GM19351 (cell line): ENCODE measurements around the gene ACCS.

Source experiments
- ATAC-seq: cut with Tn5 transposase; IDR thresholded peaks from one replicate; pipeline ENCODE4 v1.9.1; 2021; ENCODE audit warnings: mild to moderate bottlenecking, moderate library complexity; ENCODE audit not compliant: unreplicated experiment

ACCS gene

DNA sequence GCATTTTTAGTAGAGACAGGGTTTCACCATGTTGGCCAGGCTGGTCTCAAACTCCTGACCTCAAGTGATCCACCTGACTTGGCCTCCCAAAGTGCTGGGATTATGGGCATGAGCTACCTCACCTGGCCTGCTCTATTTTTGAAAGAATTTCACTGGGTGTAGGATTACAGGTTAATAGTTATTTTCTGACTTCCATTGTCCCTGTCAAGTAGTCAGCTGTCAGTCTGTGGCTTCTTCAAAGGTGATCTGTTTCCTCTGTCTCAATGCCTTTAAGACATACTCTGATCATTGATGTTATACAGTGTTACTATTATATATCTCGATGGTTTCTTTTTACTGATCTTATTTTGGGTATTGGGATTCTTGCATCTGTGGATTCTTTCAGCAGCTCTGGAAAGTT lies 19.3 kb downstream of the ACCS start:
- no peak for ATAC-seq

DNA sequence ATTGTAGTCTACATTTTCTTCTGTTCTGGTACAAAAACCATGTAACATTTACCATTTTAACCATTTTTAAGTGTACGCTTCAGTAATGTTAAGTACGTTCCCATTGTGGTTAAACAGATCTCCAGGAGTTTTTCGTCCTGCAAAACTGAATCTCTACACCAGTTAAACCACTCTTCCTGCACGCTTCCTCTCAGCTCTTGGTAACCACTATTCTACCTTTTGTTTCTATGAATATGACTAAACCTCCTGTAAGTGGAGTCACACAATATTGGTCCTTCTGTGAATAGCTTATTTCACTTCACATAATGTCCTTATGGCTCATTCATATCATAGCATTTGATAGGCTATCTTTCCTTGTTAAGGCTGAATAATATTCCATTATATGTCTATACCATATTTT lies 22.3 kb downstream of the ACCS start:
- no peak for ATAC-seq

DNA sequence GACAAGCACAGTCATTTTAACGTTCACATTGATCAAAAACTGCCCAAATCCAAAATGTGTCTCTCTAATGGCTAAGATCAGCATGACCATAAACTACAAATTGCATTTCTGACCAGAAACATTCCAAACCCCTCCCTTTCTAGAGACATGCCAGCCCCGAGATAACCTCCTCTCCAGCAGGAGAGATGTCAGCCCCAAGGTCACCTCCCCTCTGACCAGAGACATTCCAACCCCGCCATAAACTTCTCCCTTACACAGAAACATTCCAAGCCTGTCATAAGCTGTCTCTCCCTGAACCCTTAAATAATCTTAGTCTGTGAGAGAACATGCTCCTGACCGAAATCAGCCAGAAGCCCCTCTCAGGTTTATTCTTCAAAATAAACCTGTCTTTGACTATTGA lies 22.8 kb downstream of the ACCS start:
- no peak for ATAC-seq

GRCh38 chr11:44090539-44090938 lies 24.5 kb downstream of the ACCS start:
- ATAC-seq: no peak

DNA sequence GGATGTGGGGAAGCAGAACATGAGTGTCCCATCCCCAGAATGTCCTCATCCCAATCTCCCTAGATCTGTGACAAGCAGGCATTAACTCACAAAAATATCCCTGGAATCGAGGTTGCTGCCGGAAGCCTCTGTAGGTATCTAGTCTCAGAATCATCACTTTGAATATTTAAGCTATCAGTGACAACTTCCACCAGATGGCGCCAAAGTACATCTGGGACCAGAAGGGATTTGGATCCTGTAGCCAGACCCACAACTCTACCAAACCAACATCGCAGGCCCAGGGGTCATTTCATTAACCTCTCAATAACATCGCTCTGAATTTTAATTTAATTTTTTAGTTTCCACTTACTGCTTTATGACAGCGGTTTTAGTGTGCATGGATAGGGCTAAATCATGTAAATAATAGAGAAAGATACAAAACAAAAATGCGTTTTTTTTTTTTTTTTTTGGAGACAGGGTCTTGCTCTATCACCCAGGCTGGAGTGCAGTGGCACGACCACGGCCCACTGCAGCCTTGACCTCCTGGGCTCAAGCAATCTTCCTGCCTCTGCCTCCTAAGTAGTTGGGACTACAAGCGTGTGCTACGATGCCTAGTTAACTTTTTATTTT lies 28.3 kb downstream of the ACCS start:
- ATAC-seq: no peak

DNA sequence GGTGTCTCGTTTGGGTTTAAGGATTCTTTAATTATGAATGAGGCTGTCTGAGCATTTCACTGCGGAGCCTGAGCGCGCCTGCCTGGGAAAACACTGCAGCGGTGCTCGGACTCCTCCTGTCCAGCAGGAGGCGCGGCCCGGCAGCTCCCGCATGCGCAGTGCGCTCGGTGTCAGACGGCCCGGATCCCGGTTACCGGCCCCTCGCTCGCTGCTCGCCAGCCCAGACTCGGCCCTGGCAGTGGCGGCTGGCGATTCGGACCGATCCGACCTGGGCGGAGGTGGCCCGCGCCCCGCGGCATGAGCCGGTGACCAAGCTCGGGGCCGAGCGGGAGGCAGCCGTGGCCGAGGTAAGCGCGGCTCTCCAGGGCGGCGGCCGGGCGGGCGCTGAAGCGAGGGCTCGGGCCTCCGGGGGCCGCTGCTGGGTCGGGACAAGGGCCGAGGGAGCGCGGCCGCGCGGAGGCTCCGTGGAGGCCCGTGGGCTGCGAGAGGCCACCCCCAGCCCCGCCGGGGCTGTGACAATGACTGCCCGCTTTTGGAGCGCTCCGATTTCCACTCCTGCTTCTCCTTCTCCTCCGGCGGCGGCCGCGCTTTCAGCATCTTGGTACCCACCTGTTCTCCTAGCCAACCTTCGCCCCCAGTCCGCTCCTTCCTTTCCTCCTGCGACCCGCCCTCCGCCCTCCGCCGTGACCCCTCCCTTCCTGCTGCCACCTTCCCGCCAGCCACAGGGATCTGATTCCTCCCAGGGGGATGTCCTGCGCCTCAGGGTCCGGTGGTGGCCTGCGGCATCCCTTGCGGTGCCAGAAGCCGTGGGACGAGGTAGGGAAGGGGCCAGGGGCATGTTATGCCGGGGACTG lies 29.7 kb downstream of the ACCS start, which contains the start of gene EXT2:
TSS of gene EXT2 (plus strand) at position 173 of the 854 bp plus-strand sequence. CDS start 12,035 bp downstream, outside the sequence.
- ATAC-seq: peak; percentile 91

DNA sequence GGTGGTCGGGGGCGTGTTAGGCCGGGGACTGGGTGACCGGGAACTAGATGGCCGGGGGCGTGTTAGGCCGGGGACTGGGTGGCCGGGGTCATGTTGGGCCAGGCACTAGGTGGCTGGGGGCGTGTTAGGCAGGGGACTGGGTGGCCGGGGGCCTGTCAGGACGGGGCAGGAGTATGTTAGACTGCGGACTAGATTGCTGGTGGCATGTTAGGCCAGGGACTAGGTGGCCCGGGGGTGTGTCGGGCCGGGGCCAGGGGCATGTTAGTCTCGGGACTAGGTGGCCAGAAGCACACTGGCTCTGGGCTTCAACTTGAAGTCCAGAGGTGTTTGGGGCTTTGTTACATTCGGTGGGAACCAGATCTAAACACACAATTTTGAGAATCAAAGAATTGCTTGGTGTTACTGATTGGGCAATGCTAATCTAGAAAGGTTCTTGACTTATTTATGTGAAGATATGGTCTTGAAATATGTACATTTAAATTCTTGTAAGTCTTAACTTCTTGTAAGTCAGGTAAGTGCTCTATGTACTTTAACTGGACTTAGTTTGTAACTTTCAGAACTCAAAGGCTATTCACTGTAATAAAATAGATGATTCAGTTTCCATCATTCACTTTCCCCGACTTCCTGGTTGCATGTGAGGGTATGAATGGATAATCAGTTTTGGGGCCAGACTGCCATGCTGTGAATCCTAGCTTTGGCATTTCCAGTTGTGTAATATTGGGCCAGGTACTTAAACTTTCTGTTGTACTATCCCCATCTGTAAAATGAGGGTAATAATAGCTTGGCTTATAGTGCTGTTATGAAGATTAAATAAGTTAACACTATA lies 30.5 kb downstream of the ACCS start:
- no peak for ATAC-seq

DNA sequence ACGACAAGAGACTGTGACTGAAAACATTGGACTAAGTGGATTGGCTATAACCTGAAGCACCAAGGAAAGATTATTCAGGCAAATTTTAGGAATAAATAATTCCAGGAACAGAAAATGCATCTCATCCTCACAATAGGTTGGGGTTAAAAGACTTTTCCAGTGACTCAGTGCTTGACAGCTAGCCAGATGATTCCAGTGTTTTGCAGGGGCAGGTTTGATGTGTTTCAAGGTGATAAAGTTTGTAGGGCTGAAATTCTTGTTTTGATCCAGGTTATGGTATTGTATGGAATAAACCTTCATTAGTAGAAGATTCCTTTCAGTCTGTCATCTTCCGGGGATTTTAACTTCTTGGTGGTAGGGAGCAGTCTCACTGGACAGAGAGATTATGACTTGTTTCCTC lies 31.8 kb downstream of the ACCS start:
- ATAC-seq: no peak

- no peak for ATAC-seq
Measured at GRCh38 chr11:44101098-44101497, 35.0 kb downstream of the ACCS start.

DNA sequence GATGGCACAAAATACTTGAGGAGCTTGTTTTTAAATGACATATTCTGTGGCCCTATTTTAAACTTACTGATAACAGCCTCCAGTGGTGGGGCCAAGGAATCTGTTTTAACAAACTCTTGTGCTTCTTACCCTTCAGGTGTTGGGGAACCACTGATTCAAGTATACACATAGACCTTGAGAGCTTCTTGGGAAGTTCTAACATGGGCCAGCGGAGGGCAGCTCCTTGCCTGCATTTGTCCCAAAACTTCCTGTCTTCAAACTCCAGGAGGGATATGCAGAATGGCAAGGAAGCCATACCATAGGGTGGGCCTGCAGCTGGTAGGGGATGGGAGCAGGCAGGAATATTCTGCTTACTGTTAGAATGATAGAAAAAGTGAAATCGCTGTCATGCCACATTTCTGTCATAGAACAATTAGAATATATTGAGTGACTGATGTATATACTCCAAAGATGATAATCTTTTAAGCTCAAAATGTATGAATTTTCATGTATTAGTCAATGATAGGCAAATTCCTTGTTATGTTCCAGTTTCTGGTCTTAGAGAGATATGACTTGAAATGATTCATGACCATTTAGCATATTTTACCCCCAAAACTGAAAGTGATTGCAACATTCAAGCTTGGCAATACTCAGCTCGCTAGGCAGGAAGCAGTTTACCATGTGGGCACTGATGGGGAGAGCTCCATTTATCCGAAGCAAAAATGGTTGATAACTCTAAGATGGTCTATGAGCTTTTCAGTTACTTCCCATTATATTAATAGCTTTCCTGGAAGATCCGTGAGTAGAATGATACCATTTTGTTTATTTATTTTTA lies 38.6 kb downstream of the ACCS start:
- ATAC-seq: no peak

DNA sequence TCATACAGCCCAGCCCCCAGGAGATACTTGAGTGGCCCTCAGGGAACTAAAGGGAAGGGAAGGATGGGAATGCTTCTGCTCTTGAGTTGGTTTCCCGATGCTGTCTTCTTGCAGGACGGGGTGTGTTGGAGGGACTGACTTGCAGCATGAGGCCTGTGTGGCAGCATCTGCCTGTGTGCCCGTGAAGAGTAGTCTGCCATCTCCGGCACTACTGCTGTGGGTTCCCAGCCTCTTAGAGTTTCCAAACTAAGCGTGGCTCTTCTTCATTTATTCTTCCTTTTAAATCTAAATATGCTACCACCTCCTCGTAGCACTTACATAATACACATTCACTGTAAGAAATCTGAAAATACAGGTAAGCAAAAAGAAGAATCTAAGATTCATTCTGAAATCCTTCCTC lies 42.2 kb downstream of the ACCS start:
- ATAC-seq: no peak

DNA sequence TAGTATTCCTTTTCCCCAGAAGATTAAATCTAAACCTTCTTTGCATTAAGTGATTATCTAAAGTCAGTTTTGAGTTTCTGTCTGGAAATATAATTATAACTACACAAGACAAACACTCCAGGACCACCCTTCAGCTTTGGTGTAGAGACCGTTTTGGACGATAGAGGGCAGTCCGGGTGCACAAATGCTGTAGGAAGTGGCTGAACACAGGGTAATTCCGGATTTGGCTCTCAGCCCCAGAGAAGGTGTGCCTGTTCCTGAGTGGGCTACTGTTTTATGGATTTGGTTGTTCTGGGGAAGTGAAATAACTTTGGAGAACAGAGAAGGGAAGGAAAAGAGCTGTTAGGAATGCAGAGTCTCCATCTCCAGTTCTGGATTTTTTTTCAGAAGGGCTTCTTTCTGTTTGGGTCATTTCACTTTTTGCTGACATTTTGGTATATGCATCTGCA lies 44.2 kb downstream of the ACCS start:
- peak; percentile 99 for ATAC-seq

DNA sequence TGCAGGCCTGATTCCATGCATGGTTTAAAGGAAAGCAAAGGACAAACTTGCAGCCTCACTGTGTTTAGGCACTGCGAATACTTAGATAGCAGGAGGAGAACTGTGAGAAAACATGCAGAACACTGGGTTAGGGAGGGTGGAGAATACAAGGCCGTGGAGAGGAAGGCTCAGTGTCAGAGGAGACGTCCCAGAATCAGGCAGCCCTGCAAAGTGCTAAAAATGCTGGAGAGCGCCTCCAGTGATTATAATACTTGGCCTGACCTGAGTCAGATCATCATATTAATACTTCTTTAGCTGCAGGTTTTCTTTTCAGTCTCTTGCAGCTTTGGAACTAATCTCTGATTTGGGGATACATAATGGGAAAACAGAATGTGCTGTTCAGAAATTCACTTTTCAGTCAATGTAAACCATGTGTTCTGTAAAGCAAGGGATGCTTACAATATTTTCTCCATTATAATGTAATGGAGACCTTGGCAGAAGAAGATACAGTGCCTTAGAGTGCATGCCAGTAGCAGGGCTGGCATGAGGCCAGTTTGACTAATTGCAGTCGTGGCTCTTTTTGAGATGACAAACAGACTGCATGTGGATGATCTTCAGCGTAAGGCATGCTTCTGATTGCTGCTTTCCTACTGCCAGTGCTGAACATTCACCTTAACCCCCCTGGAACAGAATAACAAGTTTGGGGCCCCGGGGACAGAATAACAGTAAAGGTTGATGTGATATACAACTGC lies 46.2 kb downstream of the ACCS start:
- ATAC-seq: no peak

DNA sequence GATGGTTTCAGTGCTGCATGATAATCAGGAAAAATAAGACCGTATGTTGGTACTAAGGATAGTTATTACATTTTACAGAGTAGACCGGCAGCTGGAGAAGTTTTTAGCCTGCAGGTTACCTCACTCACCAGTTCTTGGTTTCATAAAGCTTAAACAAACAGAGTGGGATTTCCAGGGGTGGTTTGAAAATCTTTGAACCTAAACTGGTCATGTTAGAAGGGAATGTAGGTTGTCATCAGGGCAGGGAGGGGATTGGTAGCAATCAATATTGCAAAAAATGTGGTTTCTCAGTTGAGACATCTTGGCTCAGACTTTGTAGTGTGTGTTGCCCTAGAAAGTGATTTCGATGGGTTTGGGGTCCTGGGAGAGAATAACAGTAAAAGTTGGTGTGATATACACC lies 46.9 kb downstream of the ACCS start:
- ATAC-seq: peak; percentile 41

- ATAC-seq: no peak
Measured at GRCh38 chr11:44113572-44113971, 47.5 kb downstream of the ACCS start.

DNA sequence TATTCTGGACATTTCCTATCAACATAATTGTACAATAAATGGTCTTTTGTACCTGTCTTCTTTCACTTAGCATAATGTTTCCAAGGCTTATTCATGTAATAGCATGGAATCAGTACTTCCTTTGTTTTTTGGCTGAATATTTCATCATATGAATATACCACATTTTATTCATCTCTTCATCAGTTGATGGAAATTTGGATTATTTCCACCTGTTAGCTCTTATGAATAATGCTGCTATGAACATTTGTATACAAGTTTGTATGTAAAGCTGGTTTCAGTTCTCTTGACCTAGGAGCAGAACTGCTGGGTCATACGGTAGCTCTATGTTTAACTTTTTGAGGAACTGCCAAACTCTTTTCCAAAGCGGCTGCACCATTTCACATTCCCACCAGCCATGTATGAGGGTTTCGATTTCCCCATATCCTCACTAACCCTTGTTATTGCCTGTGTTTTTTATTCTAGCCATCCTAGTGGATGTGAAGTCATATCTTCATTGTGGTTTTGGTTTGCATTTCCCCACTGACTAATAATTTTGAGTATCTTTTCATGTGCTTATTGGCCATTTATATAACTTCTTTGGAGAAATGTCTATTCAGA lies 50.3 kb downstream of the ACCS start:
- no peak for ATAC-seq

- no peak for ATAC-seq
Measured at GRCh38 chr11:44120169-44120568, 54.1 kb downstream of the ACCS start.

GRCh38 chr11:44125598-44125997 lies 59.5 kb downstream of the ACCS start:
- no peak for ATAC-seq

DNA sequence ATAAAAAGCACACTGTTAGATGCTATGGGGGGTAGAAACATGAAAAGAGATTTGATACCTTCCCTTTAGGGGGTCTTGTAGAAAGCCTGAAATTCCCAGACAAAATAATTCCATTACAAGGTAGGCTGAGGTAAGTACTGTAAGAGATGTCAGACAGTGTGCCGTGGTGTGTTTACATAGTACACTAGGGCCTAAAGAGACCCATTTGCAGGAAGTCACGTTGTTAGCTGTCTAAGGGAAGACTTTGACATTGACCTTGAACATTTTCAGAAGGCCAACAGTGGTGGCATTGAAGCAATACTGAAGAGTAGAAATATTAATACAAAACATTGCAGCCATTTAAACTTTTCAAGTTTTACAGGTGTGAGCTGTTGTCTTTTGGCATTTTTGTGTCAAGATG lies 60.2 kb downstream of the ACCS start:
- no peak for ATAC-seq

GRCh38 chr11:44127130-44127529 lies 61.1 kb downstream of the ACCS start:
- no peak for ATAC-seq
